ENCODE results near the gene FABP6. TPM values are rescaled to one million over a fixed set of nuclear protein-coding genes. Genes with fewer than 3 reads are reported as not detected.

FABP6 gene, protein sequence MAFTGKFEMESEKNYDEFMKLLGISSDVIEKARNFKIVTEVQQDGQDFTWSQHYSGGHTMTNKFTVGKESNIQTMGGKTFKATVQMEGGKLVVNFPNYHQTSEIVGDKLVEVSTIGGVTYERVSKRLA
- total RNA-seq = 10 to 100 TPM in 1 of 2 donors, 1 to 10 TPM in 1; 5.0 to 13.1 TPM
- 1 to 10 TPM; 6.0 to 6.6 TPM for polyA plus RNA-seq
- long read RNA-seq, donor 1, partial matches to known transcripts = 0 of 3 reads
- long read RNA-seq, donor 1, other reads (novel, unspliced or antisense) = 0 of 3 reads
- long read RNA-seq, donor 2, partial matches to known transcripts = 0 of 1 reads
- long read RNA-seq, donor 2, other reads (novel, unspliced or antisense) = 0 of 1 reads
- long read RNA-seq, donor 3 = 0 reads
- long read RNA-seq, donor 4 = 0 reads
- long read RNA-seq, donor 5, partial matches to known transcripts = 0 of 4 reads
- long read RNA-seq, donor 5, other reads (novel, unspliced or antisense) = 0 of 4 reads

DNA sequence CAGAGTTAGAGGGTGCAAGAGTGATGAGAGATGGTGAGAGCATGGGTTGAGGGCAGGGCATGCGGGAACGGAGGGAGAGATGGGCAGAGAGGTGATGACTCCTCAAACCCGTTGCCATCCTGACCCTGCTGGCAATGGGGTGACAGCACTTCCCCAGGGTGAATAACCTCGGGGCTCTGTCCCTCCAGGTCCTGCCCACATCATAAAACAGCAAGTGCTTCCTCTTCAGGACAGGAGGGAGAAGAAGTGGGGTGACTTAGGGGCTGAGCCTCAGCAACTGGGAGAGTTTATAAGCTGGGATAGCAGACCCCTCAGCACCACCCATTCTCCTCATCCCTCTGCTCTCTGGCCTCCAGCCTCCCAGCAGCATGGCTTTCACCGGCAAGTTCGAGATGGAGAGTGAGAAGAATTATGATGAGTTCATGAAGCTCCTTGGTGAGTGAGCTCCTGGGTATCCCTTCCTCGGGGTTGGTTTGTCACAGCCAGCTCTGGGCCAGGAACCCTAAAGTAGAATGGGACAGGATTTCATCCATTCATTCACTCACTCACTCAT lies at the start of gene FABP6:
Gene FABP6, plus strand, starts transcription at position 317 of the 553 bp plus-strand sequence. Its CDS starts 52 bp downstream, at position 369.
- no peaks in the 10 kb centered on the region for H3K27me3 ChIP-seq (ENCODE audit: control insufficient read depth in 3 of 3, insufficient read depth in 3 of 3, low read length in 2 of 3)
- H3K4me1 ChIP-seq (ENCODE audit: control insufficient read depth in 5 of 5, insufficient read depth in 5 of 5, low read length in 5 of 5) = no peaks in the 10 kb centered on the region
- no peak within 1 kb of the TSS for H3K9ac ChIP-seq (ENCODE audit: insufficient read depth in 1 of 2, low read length in 2 of 2)
- TF ChIP-seq, protein P1, sequence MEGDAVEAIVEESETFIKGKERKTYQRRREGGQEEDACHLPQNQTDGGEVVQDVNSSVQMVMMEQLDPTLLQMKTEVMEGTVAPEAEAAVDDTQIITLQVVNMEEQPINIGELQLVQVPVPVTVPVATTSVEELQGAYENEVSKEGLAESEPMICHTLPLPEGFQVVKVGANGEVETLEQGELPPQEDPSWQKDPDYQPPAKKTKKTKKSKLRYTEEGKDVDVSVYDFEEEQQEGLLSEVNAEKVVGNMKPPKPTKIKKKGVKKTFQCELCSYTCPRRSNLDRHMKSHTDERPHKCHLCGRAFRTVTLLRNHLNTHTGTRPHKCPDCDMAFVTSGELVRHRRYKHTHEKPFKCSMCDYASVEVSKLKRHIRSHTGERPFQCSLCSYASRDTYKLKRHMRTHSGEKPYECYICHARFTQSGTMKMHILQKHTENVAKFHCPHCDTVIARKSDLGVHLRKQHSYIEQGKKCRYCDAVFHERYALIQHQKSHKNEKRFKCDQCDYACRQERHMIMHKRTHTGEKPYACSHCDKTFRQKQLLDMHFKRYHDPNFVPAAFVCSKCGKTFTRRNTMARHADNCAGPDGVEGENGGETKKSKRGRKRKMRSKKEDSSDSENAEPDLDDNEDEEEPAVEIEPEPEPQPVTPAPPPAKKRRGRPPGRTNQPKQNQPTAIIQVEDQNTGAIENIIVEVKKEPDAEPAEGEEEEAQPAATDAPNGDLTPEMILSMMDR (IDR thresholded peaks at IDR 0.05; ENCODE audit: control extremely low read depth, extremely low read depth) = no peak
- H3K36me3 ChIP-seq (ENCODE audit: control insufficient read depth in 4 of 4, insufficient read depth in 4 of 4, low read length in 4 of 4) = no peaks in the 10 kb centered on the region
- H3K27ac ChIP-seq (ENCODE audit: low read depth in 1 of 2, low read length in 1 of 2) = no peak within 1 kb of the TSS
- ATAC-seq (ENCODE audit: insufficient read depth, low FRiP score) (no peak), DNase-seq (no peak)
- WGBS, 2 donors = 72 to 75% methylated on average over 7 of the region's 7 CpGs
- H3K4me3 ChIP-seq = no peak within 1 kb of the TSS
- no peaks in the 10 kb centered on the region for H3K9me3 ChIP-seq (ENCODE audit: control insufficient read depth in 4 of 4, insufficient read depth in 3 of 4, low read length in 3 of 4)

DNA sequence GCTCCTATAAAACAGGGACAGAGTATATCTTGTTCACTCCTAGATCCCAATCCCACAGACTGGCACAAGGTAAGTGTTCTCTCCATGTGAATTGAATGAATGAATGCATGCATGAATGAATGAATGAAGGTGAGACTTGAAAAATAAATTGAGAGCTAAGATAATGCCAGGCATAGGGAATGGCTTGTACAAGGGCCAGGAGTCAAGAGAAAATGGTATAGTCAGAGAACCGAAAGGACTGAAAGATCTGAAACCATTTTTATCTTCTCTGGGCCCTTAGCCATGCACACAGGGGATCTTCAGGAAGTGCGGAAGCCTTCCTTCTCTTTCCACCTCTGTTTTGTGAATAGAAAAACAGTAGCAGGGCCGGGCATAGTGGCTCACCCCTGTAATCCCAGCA lies 48.4 kb upstream of the FABP6 start:
- Histone ChIP-seq H3K4me3 (no peak overlapping the region), H3K27me3 (ENCODE audit: control insufficient read depth in 3 of 3, insufficient read depth in 3 of 3, low read length in 2 of 3) (no peaks in the 10 kb centered on the region), H3K36me3 (ENCODE audit: control insufficient read depth in 4 of 4, insufficient read depth in 4 of 4, low read length in 4 of 4) (no peaks in the 10 kb centered on the region), H3K4me1 (ENCODE audit: control insufficient read depth in 5 of 5, insufficient read depth in 5 of 5, low read length in 5 of 5) (no peaks in the 10 kb centered on the region), H3K27ac (ENCODE audit: low read depth in 1 of 2, low read length in 1 of 2) (no peak overlapping the region), H3K9me3 (ENCODE audit: control insufficient read depth in 4 of 4, insufficient read depth in 3 of 4, low read length in 3 of 4) (no peaks in the 10 kb centered on the region), H3K9ac (ENCODE audit: insufficient read depth in 1 of 2, low read length in 2 of 2) (no peak overlapping the region)
- 83 to 95% methylated on average over 3 of the region's 3 CpGs for WGBS, 2 donors
- DNase-seq (no peak), ATAC-seq (ENCODE audit: insufficient read depth, low FRiP score) (no peak)
- TF ChIP-seq, protein P1 (IDR thresholded peaks at IDR 0.05; ENCODE audit: control extremely low read depth, extremely low read depth) = no peak

DNA sequence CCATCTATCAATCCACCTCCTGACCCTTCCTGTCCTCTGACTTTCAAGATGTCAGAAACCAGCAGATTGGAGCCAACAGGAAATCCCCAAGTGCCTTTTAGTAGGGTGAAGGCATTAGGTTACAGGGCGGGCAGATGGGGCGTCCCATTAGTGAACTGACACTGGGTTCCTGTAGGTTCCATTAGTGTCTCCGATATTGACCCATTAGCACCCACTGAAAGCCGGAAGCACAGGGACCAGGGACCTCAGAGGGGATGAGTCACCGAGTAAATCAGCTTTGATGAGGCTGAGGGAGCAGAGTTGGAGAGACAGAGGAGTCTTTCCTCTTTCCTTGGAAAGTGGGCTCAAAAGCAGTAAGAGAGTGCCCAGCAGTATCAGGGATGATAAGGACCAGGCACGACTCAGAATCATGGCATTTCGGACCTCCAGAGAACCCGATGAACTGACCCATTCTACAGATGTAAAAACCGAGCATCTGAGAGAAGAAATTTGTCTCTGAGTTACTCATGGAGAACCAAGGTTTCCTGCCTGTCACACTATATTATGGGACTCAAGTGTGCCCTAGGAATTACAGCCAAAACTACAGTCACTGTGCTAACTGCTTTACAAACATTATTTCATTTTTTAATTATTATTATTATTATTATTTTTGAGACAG lies 47.2 kb upstream of the FABP6 start:
- Histone ChIP-seq H3K27me3 (ENCODE audit: control insufficient read depth in 3 of 3, insufficient read depth in 3 of 3, low read length in 2 of 3) (no peaks in the 10 kb centered on the region), H3K27ac (ENCODE audit: low read depth in 1 of 2, low read length in 1 of 2) (no peak overlapping the region), H3K36me3 (ENCODE audit: control insufficient read depth in 4 of 4, insufficient read depth in 4 of 4, low read length in 4 of 4) (no peaks in the 10 kb centered on the region), H3K4me1 (ENCODE audit: control insufficient read depth in 5 of 5, insufficient read depth in 5 of 5, low read length in 5 of 5) (no peaks in the 10 kb centered on the region), H3K4me3 (no peak overlapping the region), H3K9ac (ENCODE audit: insufficient read depth in 1 of 2, low read length in 2 of 2) (no peak overlapping the region), H3K9me3 (ENCODE audit: control insufficient read depth in 4 of 4, insufficient read depth in 3 of 4, low read length in 3 of 4) (no peaks in the 10 kb centered on the region)
- TF ChIP-seq, protein P1 (IDR thresholded peaks at IDR 0.05; ENCODE audit: control extremely low read depth, extremely low read depth) = no peak
- ATAC-seq (ENCODE audit: insufficient read depth, low FRiP score) = no peak
- DNase-seq = no peak
- 88 to 89% methylated on average over 9 of the region's 9 CpGs for WGBS, 2 donors

Data from lung (tissue), 16 donors.